Activated naive CD4-positive, alpha-beta T cell treated with anti-CD3 and anti-CD28 coated beads, Interleukin-2, amount 50 U/mL, for 16 hours (primary cell): ENCODE results near the gene DEFB131A.
A peak's percentile ranks its signal among the peaks of the same experiment; 100 is the strongest.
"Not testable (repeated sequence)": the region's sequence is repeated elsewhere in the genome, so short reads cannot be mapped to it uniquely, and the experiment has no call there.

Source experiments
- DNase-seq: peaks from one replicate; pipeline ENCODE4 v3.0.0-alpha.2; 2020

Gene DEFB131A

GRCh38 chr4:9495443-9495842, 51.2 kb downstream of the DEFB131A start:
- DNase-seq: peak; percentile 68

GRCh38 chr4:9497575-9498467, 53.6 kb downstream of the DEFB131A start:
- not testable (repeated sequence) for DNase-seq

DNA sequence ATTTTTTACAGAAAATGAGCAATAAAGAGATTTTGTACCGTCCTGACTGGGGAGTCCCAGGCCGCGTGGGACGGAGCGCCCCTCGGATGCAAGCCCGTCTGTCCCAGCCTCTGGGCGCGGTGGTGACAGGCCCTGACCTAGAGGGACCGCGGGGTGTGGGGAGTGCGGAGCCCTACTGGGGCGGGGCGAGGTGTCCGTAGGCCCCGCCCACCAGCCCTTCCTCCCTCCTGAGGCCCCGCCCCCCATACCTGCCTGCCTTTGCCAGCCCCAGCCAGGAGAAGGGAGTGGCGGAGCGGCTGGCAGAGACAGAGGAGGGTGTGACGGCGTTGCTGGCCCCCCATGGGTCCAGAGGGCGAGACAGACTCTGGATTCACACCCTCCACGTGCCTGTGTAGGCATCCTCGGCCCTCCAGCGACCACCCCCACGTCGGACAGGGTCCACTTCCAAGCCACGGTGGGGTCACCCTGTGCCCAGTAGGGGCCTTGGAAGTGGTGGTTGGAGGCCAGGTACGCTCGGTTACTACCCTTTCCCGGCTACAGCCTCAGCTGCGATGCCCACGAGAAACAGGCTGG, 54.3 kb downstream of the DEFB131A start:
- DNase-seq: not testable (repeated sequence)

DNA sequence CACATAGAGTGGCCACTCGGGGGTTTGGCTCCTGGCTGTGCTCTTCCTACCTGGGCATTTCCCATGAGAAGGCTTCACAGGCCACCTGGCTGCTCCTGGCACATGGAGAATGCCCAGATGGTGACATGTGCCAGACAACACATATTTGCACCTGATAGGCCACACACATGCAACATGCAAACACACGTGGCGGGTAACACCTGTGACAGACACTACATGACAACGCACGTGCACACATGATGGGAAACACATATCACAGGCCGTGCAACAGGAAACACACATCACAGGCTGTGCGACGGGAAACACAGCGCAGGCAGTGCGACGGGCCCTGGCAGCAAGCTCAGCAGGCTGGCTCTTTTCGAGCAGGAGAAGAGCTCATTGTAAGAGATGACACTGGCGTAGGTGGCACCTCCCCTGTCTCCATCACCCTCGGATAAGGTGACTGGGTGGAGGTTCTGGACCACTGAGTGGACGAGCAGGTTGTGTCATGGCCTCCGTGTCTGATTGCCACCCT, 55.8 kb downstream of the DEFB131A start:
- DNase-seq: not testable (repeated sequence)
